Mesendoderm (in vitro differentiated cells): ENCODE data around the gene LRRFIP1.
"Not testable (repeated sequence)": the region's sequence is repeated elsewhere in the genome, so short reads cannot be mapped to it uniquely, and the experiment has no call there.

Experiments
- DNase-seq: peaks from one replicate; pipeline ENCODE4 v3.0.0; 2013
- H2AK5ac ChIP-seq: 2 replicates; pipeline ENCODE4 v1.6.1; 2013; ENCODE audit warnings: low read length, inconsistent platforms
- H2BK120ac ChIP-seq: 2 replicates; pipeline ENCODE4 v1.6.1; 2013; ENCODE audit warnings: low read depth, mild to moderate bottlenecking, low read length, moderate library complexity, mixed read lengths
- H2BK15ac ChIP-seq: replicated peaks from 2 replicates; pipeline ENCODE4 v1.6.1; 2013; ENCODE audit warnings: low read depth, mild to moderate bottlenecking, moderate library complexity
- H2BK5ac ChIP-seq: 2 replicates; pipeline ENCODE4 v1.6.1; 2013; ENCODE audit warnings: low read length, inconsistent platforms
- H3K18ac ChIP-seq: 2 replicates; pipeline ENCODE4 v1.6.1; 2013; ENCODE audit warnings: mild to moderate bottlenecking, low read length, mixed read lengths
- H3K23ac ChIP-seq: one replicate; pipeline ENCODE4 v1.6.1; 2013; ENCODE audit warnings: low read length
- H3K27ac ChIP-seq: 2 replicates; pipeline ENCODE4 v1.5.1; 2013; ENCODE audit warnings: low read depth, mild to moderate bottlenecking, inconsistent platforms, low read length, moderate library complexity
- H3K27me3 ChIP-seq: 2 replicates; pipeline ENCODE4 v1.6.1; 2013; ENCODE audit warnings: low read length, control low read depth, mild to moderate bottlenecking, inconsistent platforms; ENCODE audit not compliant: insufficient read depth, poor library complexity
- H3K36me3 ChIP-seq: 2 replicates; pipeline ENCODE4 v1.6.1; 2013; ENCODE audit warnings: low read length, inconsistent platforms; ENCODE audit not compliant: control insufficient read depth, insufficient read depth
- H3K4ac ChIP-seq: one replicate; pipeline ENCODE4 v1.6.1; 2013; ENCODE audit warnings: low read depth, mild to moderate bottlenecking, low read length, moderate library complexity
- H3K4me1 ChIP-seq: 2 replicates; pipeline ENCODE4 v1.6.1; 2013; ENCODE audit warnings: low read depth, low read length, inconsistent platforms; ENCODE audit not compliant: control insufficient read depth
- H3K4me2 ChIP-seq: 2 replicates; pipeline ENCODE4 v1.6.1; 2013; ENCODE audit warnings: low read length
- H3K4me3 ChIP-seq: 2 replicates; pipeline ENCODE4 v1.5.1; 2013; ENCODE audit warnings: mild to moderate bottlenecking, low read length
- H3K56ac ChIP-seq: one replicate; pipeline ENCODE4 v1.6.1; 2013; ENCODE audit warnings: low read length
- H3K79me1 ChIP-seq: 2 replicates; pipeline ENCODE4 v1.6.1; 2013; ENCODE audit warnings: low read length, inconsistent platforms
- H3K79me2 ChIP-seq: 2 replicates; pipeline ENCODE4 v1.6.1; 2013; ENCODE audit warnings: mild to moderate bottlenecking, low read length; ENCODE audit not compliant: control insufficient read depth, insufficient read depth
- H3K9ac ChIP-seq: 2 replicates; pipeline ENCODE4 v1.6.1; 2013; ENCODE audit warnings: low read length, inconsistent platforms
- H4K5ac ChIP-seq: one replicate; pipeline ENCODE4 v1.6.1; 2013; ENCODE audit warnings: low read length
- H4K8ac ChIP-seq: one replicate; pipeline ENCODE4 v1.6.1; 2013; ENCODE audit warnings: low read depth, mild to moderate bottlenecking, control low read depth, low read length, moderate library complexity
- WGBS: extraction: QIAGEN DNeasy Blood & Tissue Kit; methylation state at CpG from one replicate; pipeline ENCODE4 v1.1.7; 2013; ENCODE audit warnings: low lambda C conversion rate, missing lambda C conversion rate; ENCODE audit not compliant: insufficient coverage; ENCODE audit errors: extremely low coverage; 5-methylcytosine and 5-hydroxymethylcytosine counted together

Gene LRRFIP1

DNA sequence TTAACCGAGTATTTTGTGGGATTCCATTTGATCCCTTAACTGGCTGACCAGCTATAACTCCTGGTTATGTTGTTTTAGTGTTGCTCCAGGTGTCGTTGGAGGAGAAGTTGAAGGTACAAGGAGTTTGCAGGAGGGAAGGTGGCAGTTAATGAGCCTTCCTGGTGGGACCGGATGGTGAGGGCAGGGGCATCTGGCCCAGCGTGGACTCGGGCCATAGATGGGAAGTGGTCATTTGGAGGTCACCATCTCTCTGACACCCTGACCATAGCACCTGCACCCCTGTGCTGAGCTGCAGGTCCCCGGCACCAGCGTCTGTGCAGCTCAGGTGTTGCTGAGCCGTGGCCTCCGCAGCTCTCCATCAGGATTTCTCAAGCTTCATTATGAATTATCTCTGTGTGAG, 119.8 kb downstream of the LRRFIP1 start:
- no CpG with 5 or more reads among the region's 9 CpGs for WGBS
- H3K36me3 ChIP-seq: peaks cover 1% of the 10 kb centered on the region

GRCh38 chr2:237749002-237749401, 121.6 kb downstream of the LRRFIP1 start:
- H3K4me2 ChIP-seq: no peak overlapping the region
- DNase-seq: no peak
- no peaks in the 10 kb centered on the region for H3K27me3 ChIP-seq
- no peak overlapping the region for H4K5ac ChIP-seq
- no peak overlapping the region for H3K23ac ChIP-seq
- WGBS: no CpG with 5 or more reads among the region's 11 CpGs
- no peak overlapping the region for H4K8ac ChIP-seq
- H2BK5ac ChIP-seq: no peak overlapping the region
- H3K9ac ChIP-seq: no peak overlapping the region
- no peak overlapping the region for H3K18ac ChIP-seq
- peaks cover 1% of the 10 kb centered on the region for H3K36me3 ChIP-seq
- H3K79me1 ChIP-seq: peaks cover 16% of the 10 kb centered on the region
- H3K56ac ChIP-seq: no peak overlapping the region
- no peaks in the 10 kb centered on the region for H3K4me1 ChIP-seq
- no peak overlapping the region for H3K4ac ChIP-seq
- no peak overlapping the region for H2BK15ac ChIP-seq
- H3K4me3 ChIP-seq: no peak overlapping the region
- H3K79me2 ChIP-seq: no peaks in the 10 kb centered on the region
- no peak overlapping the region for H3K27ac ChIP-seq
- H2AK5ac ChIP-seq: no peak overlapping the region
- H2BK120ac ChIP-seq: no peak overlapping the region

More for the DNA sequence above, 119.8 kb downstream of the LRRFIP1 start:
- no peak for DNase-seq
- Histone ChIP-seq H4K8ac (no peak overlapping the region), H3K23ac (no peak overlapping the region), H3K79me2 (peaks cover 1% of the 10 kb centered on the region), H2BK5ac (no peak overlapping the region), H3K79me1 (peaks cover 20% of the 10 kb centered on the region), H3K9ac (no peak overlapping the region), H2BK15ac (no peak overlapping the region), H3K27ac (no peak overlapping the region), H3K27me3 (no peaks in the 10 kb centered on the region), H2AK5ac (no peak overlapping the region), H4K5ac (no peak overlapping the region), H3K4ac (no peak overlapping the region), H3K4me1 (no peaks in the 10 kb centered on the region), H3K4me3 (no peak overlapping the region), H3K4me2 (no peak overlapping the region), H2BK120ac (no peak overlapping the region), H3K18ac (no peak overlapping the region), H3K56ac (no peak overlapping the region)

GRCh38 chr2:237749961-237750360, 122.6 kb downstream of the LRRFIP1 start:
- H3K9ac ChIP-seq: no peak overlapping the region
- H3K79me2 ChIP-seq: no peaks in the 10 kb centered on the region
- H3K79me1 ChIP-seq: peaks cover 10% of the 10 kb centered on the region
- H2AK5ac ChIP-seq: no peak overlapping the region
- H3K56ac ChIP-seq: no peak overlapping the region
- peaks cover 1% of the 10 kb centered on the region for H3K36me3 ChIP-seq
- H3K4me3 ChIP-seq: no peak overlapping the region
- H2BK5ac ChIP-seq: no peak overlapping the region
- no peak overlapping the region for H3K4me2 ChIP-seq
- H3K23ac ChIP-seq: no peak overlapping the region
- H4K5ac ChIP-seq: no peak overlapping the region
- H3K18ac ChIP-seq: no peak overlapping the region
- no peaks in the 10 kb centered on the region for H3K27me3 ChIP-seq
- H3K4ac ChIP-seq: no peak overlapping the region
- no peak overlapping the region for H2BK15ac ChIP-seq
- no peak overlapping the region for H4K8ac ChIP-seq
- WGBS: no CpG with 5 or more reads among the region's 2 CpGs
- no peaks in the 10 kb centered on the region for H3K4me1 ChIP-seq
- H2BK120ac ChIP-seq: no peak overlapping the region
- H3K27ac ChIP-seq: no peak overlapping the region
- DNase-seq: no peak

DNA sequence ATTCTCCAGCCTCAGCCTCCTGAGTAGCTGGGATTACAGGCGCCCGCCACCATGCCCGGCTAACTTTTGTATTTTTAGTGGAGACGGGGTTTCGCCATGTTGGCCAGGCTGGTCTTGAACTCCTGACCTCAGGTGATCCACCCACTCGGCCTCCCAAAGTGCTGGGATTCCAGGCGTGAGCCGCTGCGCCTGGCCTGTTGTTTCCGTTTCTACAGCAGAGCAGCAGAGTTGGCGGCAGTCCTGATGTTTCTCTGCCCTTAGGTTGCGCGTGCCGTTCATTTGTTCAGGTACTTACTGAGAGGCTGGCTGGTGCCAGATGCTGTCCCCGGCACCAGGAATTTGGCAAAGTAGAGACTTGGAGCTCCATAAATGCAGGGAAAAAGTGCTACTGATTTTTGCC, 123.1 kb downstream of the LRRFIP1 start:
- not testable (repeated sequence) for H3K18ac ChIP-seq, H3K27me3 ChIP-seq, H3K56ac ChIP-seq, H2BK15ac ChIP-seq, H3K4me1 ChIP-seq, H3K9ac ChIP-seq, H3K27ac ChIP-seq, H3K4me3 ChIP-seq, H3K4ac ChIP-seq, H3K23ac ChIP-seq, DNase-seq, H3K4me2 ChIP-seq, H4K8ac ChIP-seq, H3K36me3 ChIP-seq, H2AK5ac ChIP-seq, H2BK5ac ChIP-seq, H2BK120ac ChIP-seq, H4K5ac ChIP-seq, H3K79me2 ChIP-seq
- peaks cover 10% of the 10 kb centered on the region for H3K79me1 ChIP-seq
- no CpG with 5 or more reads among the region's 15 CpGs for WGBS

DNA sequence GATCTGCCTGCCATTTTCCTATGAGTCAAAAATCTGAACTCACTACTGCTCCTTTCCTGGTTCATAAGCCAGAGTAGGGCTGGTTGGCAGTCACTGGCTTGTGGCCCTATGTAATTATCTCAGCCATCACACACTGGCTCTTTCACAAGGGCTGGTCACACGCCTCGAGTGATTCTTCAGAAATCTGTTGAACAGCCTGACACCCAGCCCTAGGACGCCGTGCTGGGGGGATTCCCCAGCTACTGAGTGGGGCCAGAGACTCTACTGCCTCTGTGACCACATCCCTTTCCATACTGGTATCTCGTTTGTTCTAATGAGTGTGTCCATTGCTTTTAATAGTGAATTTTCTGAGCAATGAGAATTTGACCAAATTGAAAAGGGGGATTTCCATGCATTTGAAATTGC, 125.4 kb downstream of the LRRFIP1 start:
- Histone ChIP-seq H2BK5ac (no peak overlapping the region), H3K79me1 (no peaks in the 10 kb centered on the region), H3K9ac (no peak overlapping the region), H3K23ac (no peak overlapping the region), H4K8ac (no peak overlapping the region), H3K18ac (no peak overlapping the region), H4K5ac (no peak overlapping the region), H3K56ac (no peak overlapping the region), H2AK5ac (no peak overlapping the region), H3K27me3 (no peaks in the 10 kb centered on the region), H3K79me2 (no peaks in the 10 kb centered on the region), H3K4me3 (no peak overlapping the region), H3K4ac (no peak overlapping the region), H3K27ac (no peak overlapping the region), H3K4me2 (no peak overlapping the region), H2BK15ac (no peak overlapping the region), H3K36me3 (peaks cover 1% of the 10 kb centered on the region), H2BK120ac (no peak overlapping the region), H3K4me1 (no peaks in the 10 kb centered on the region)
- WGBS: no CpG with 5 or more reads among the region's 5 CpGs
- no peak for DNase-seq

- Histone ChIP-seq H2BK120ac (no peak overlapping the region), H3K36me3 (no peaks in the 10 kb centered on the region), H4K5ac (no peak overlapping the region), H4K8ac (no peak overlapping the region), H3K23ac (no peak overlapping the region), H3K9ac (no peak overlapping the region), H3K79me2 (no peaks in the 10 kb centered on the region), H2AK5ac (no peak overlapping the region), H3K4ac (no peak overlapping the region), H2BK15ac (no peak overlapping the region), H3K4me2 (no peak overlapping the region), H3K4me3 (no peak overlapping the region), H3K4me1 (no peaks in the 10 kb centered on the region), H3K56ac (no peak overlapping the region), H3K27me3 (no peaks in the 10 kb centered on the region), H3K79me1 (no peaks in the 10 kb centered on the region), H3K27ac (no peak overlapping the region), H3K18ac (no peak overlapping the region), H2BK5ac (no peak overlapping the region)
- no peak for DNase-seq
- no CpG with 5 or more reads among the region's 3 CpGs for WGBS
Measured at GRCh38 chr2:237754182-237754581, 126.8 kb downstream of the LRRFIP1 start.
